Suprapubic skin (tissue), 4 donors: Measurements from ENCODE around the gene FAM241B. TPM values are rescaled to one million over a fixed set of nuclear protein-coding genes. Genes with fewer than 3 reads are reported as not detected.

Source experiments
- DNase-seq, 2 donors: peaks; one replicate each; pipeline ENCODE4 v3.0.0-alpha.2; 2019; ENCODE audit warnings: low spot score in 2 of 2
- H3K27ac ChIP-seq: fragments of 200-600 bp; sonication (generic); one replicate; pipeline ENCODE4 v1.5.1; 2019
- H3K27me3 ChIP-seq: fragments of 200-600 bp; sonication (generic); one replicate; pipeline ENCODE4 v1.5.1; 2019
- H3K36me3 ChIP-seq: fragments of 200-600 bp; sonication (generic); one replicate; pipeline ENCODE4 v1.5.1; 2019
- H3K4me1 ChIP-seq: fragments of 200-600 bp; sonication (generic); one replicate; pipeline ENCODE4 v1.5.1; 2019
- H3K4me3 ChIP-seq: fragments of 200-600 bp; sonication (generic); one replicate; pipeline ENCODE4 v1.5.1; 2019; ENCODE audit warnings: mild to moderate bottlenecking
- H3K9me3 ChIP-seq: fragments of 200-600 bp; sonication (generic); one replicate; pipeline ENCODE4 v1.5.1; 2019
- CTCF ChIP-seq, 2 donors: fragments of 200-600 bp in 1 of 2; fragments of 450-650 bp in 1 of 2; sonication (generic) in 1 of 2; IDR thresholded peaks; one replicate each; pipeline ENCODE4 v1.5.1; 2016 to 2019; ENCODE audit warnings: antibody characterized with exemption in 2 of 2, mild to moderate bottlenecking in 1 of 2, moderate library complexity in 1 of 2
- EP300 ChIP-seq: sonication (generic); formaldehyde crosslinking; IDR thresholded peaks from one replicate; pipeline ENCODE4 v1.6.1; 2017; ENCODE audit warnings: antibody characterized with exemption
- POLR2A ChIP-seq, 2 donors: fragments of 450-650 bp; IDR thresholded peaks; one replicate each; pipeline ENCODE4 v1.6.1; 2017; ENCODE audit warnings: antibody characterized with exemption in 2 of 2, mild to moderate bottlenecking in 2 of 2, moderate library complexity in 2 of 2
- POLR2AphosphoS5 ChIP-seq, 3 donors: sonication (generic); formaldehyde crosslinking; IDR thresholded peaks; one replicate each; pipeline ENCODE4 v1.6.1; 2017; ENCODE audit warnings: antibody characterized with exemption in 3 of 3
- WGBS: methylation state at CpG from one replicate; pipeline ENCODE4 v1.1.5; 2018; 5-methylcytosine and 5-hydroxymethylcytosine counted together
- total RNA-seq, 4 donors: library from RNA; depleted of rRNA; stranded (reverse); fragments of >200 nt; gene quantifications; one replicate each; pipeline ENCODE4 v1.1.0, GENCODE V29; 2016

FAM241B gene
- total RNA-seq, 4 donors from 2014 or later = 0.49 to 4.3 (median 2.5) TPM

- 82% methylated on average over 5 of the region's 5 CpGs for WGBS
- Histone ChIP-seq H3K4me1 (peaks cover 6% of the 10 kb centered on the region), H3K36me3 (no peaks in the 10 kb centered on the region), H3K4me3 (no peak overlapping the region), H3K27ac (no peak overlapping the region), H3K9me3 (no peaks in the 10 kb centered on the region), H3K27me3 (peaks cover 6% of the 10 kb centered on the region)
- no peak for TF ChIP-seq CTCF (IDR thresholded peaks at IDR 0.05)
- no peak for DNase-seq
Measured at GRCh38 chr10:69648461-69648860, 18.4 kb downstream of the FAM241B start.

- no peak overlapping the region for H3K4me3 ChIP-seq
- no peak overlapping the region for H3K27ac ChIP-seq
- no peak for DNase-seq
- H3K27me3 ChIP-seq = peaks cover 2% of the 10 kb centered on the region
- H3K36me3 ChIP-seq = no peaks in the 10 kb centered on the region
- H3K4me1 ChIP-seq = no peaks in the 10 kb centered on the region
- TF ChIP-seq EP300 (no peak), CTCF (IDR thresholded peaks at IDR 0.05) (no peak), POLR2AphosphoS5 (IDR thresholded peaks at IDR 0.05) (no peak), POLR2A (IDR thresholded peaks at IDR 0.05) (no peak)
- no peaks in the 10 kb centered on the region for H3K9me3 ChIP-seq
- WGBS = 88% methylated on average over 9 of the region's 9 CpGs
Measured at GRCh38 chr10:69649786-69650550, 19.9 kb downstream of the FAM241B start.

GRCh38 chr10:69650589-69651261 lies 20.7 kb downstream of the FAM241B start:
- Histone ChIP-seq H3K4me3 (no peak overlapping the region), H3K27me3 (peaks cover 2% of the 10 kb centered on the region), H3K27ac (no peak overlapping the region), H3K9me3 (no peaks in the 10 kb centered on the region), H3K36me3 (no peaks in the 10 kb centered on the region), H3K4me1 (no peaks in the 10 kb centered on the region)
- TF ChIP-seq EP300 (no peak), POLR2A (IDR thresholded peaks at IDR 0.05) (no peak), CTCF (IDR thresholded peaks at IDR 0.05) (no peak), POLR2AphosphoS5 (IDR thresholded peaks at IDR 0.05) (no peak)
- no peak for DNase-seq
- WGBS = 61% methylated on average over 10 of the region's 13 CpGs

- no peak for TF ChIP-seq POLR2A (IDR thresholded peaks at IDR 0.05)
- no peak for TF ChIP-seq CTCF (IDR thresholded peaks at IDR 0.05)
- no peak for TF ChIP-seq POLR2AphosphoS5 (IDR thresholded peaks at IDR 0.05)
- no peak for TF ChIP-seq EP300
- WGBS = 79% methylated on average over 9 of the region's 9 CpGs
Measured at GRCh38 chr10:69651362-69651761, 21.3 kb downstream of the FAM241B start.

GRCh38 chr10:69652111-69652856 lies 22.2 kb downstream of the FAM241B start:
- H3K9me3 ChIP-seq = no peaks in the 10 kb centered on the region
- H3K36me3 ChIP-seq = no peaks in the 10 kb centered on the region
- no peaks in the 10 kb centered on the region for H3K4me1 ChIP-seq
- no peak for DNase-seq
- TF ChIP-seq POLR2AphosphoS5 (IDR thresholded peaks at IDR 0.05) (no peak), EP300 (no peak), CTCF (IDR thresholded peaks at IDR 0.05) (no peak), POLR2A (IDR thresholded peaks at IDR 0.05) (no peak)
- H3K4me3 ChIP-seq = no peak overlapping the region
- H3K27me3 ChIP-seq = peaks cover 13% of the 10 kb centered on the region
- no peak overlapping the region for H3K27ac ChIP-seq
- 79% methylated on average over 6 of the region's 14 CpGs for WGBS

More at GRCh38 chr10:69651362-69651761, 21.3 kb downstream of the FAM241B start:
- no peaks in the 10 kb centered on the region for H3K36me3 ChIP-seq
- no peak overlapping the region for H3K4me3 ChIP-seq
- peaks cover 3% of the 10 kb centered on the region for H3K27me3 ChIP-seq
- no peak overlapping the region for H3K27ac ChIP-seq
- no peaks in the 10 kb centered on the region for H3K4me1 ChIP-seq
- H3K9me3 ChIP-seq = no peaks in the 10 kb centered on the region
- DNase-seq = no peak
